SK-N-SH (cell line): Measurements from ENCODE around the gene CCS. TPM values are rescaled to one million over a fixed set of nuclear protein-coding genes. Genes with fewer than 3 reads are reported as not detected.

Source experiments
- CTCF ChIA-PET: fragments of 300-600, 350-600 bp; formaldehyde crosslinking; extraction: SDS; loops from one replicate; lab custom pipeline; 2021; lab: Yijun Ruan, JAX
- POLR2A ChIA-PET: fragments of 350-600 bp; sonication (Branson Sonifier 250); formaldehyde crosslinking; extraction: SDS; loops from one replicate; lab custom pipeline; 2020; ENCODE audit warnings: antibody characterized with exemption, inconsistent platforms; lab: Yijun Ruan, JAX
- DNase-seq: peaks from one replicate; pipeline ENCODE4 v3.0.0; 2012
- H2AFZ ChIP-seq: fragments of 200-600 bp; sonication (generic); 2 replicates; pipeline ENCODE4 v1.8.1; 2016; ENCODE audit warnings: antibody characterized with exemption, mild to moderate bottlenecking, low read depth
- H3F3A ChIP-seq: fragments of 200-600 bp; sonication (generic); replicated peaks from 2 replicates; pipeline ENCODE3; 2016; ENCODE audit warnings: antibody characterized with exemption, mild to moderate bottlenecking; ENCODE audit not compliant: insufficient read depth
- H3K27ac ChIP-seq, 2 experiments: fragments of 200-500 bp in 1 of 2; fragments of 200-600 bp in 1 of 2; sonication (Bioruptor generic) in 1 of 2; sonication (generic), shearing (Covaris generic) in 1 of 2; 2 replicates each; pipeline versions ENCODE4 v1.5.1 to v1.6.1; 2014 to 2016; ENCODE audit warnings: low read depth in 2 of 2, inconsistent platforms in 1 of 2, low read length in 1 of 2, mild to moderate bottlenecking in 1 of 2, mixed read lengths in 1 of 2
- H3K27me3 ChIP-seq: fragments of 200-600 bp; sonication (generic), shearing (Covaris generic); 2 replicates; pipeline ENCODE4 v1.6.1; 2016; ENCODE audit warnings: mixed run types; ENCODE audit not compliant: insufficient read depth
- H3K36me3 ChIP-seq, 2 experiments: fragments of 200-500 bp in 1 of 2; fragments of 200-600 bp in 1 of 2; sonication (Bioruptor generic) in 1 of 2; sonication (generic) in 1 of 2; replicated peaks in 1 of 2; 2 replicates each; pipeline versions ENCODE3 to v1.5.1; 2014 to 2016; ENCODE audit warnings: low read length in 1 of 2, mild to moderate bottlenecking in 1 of 2; ENCODE audit not compliant: insufficient read depth in 2 of 2, control insufficient read depth in 1 of 2
- H3K4me1 ChIP-seq, 2 experiments: fragments of 200-500 bp in 1 of 2; fragments of 200-600 bp in 1 of 2; sonication (Bioruptor generic) in 1 of 2; sonication (generic), shearing (Covaris generic) in 1 of 2; 2 replicates each; pipeline versions ENCODE4 v1.5.1 to v1.6.1; 2014 to 2016; ENCODE audit warnings: low read depth in 1 of 2, low read length in 1 of 2, mixed run types in 1 of 2; ENCODE audit not compliant: insufficient read depth in 2 of 2, control insufficient read depth in 1 of 2
- H3K4me2 ChIP-seq: fragments of 200-600 bp; sonication (generic), shearing (Covaris generic); 2 replicates; pipeline ENCODE4 v1.6.1; 2017; ENCODE audit warnings: mixed run types
- H3K4me3 ChIP-seq, 2 experiments: fragments of 200-500 bp in 1 of 2; fragments of 200-600 bp in 1 of 2; sonication (Bioruptor generic) in 1 of 2; sonication (generic), shearing (Covaris generic) in 1 of 2; 2 replicates each; pipeline versions ENCODE4 v1.5.1 to v1.8.1; 2014 to 2016; ENCODE audit warnings: low read depth in 2 of 2, inconsistent platforms in 1 of 2, low read length in 1 of 2, mild to moderate bottlenecking in 1 of 2, mixed read lengths in 1 of 2, moderate library complexity in 1 of 2
- H3K79me2 ChIP-seq: fragments of 200-600 bp; sonication (generic); 2 replicates; pipeline ENCODE4 v1.8.1; 2017; ENCODE audit warnings: mild to moderate bottlenecking; ENCODE audit not compliant: insufficient read depth
- H3K9ac ChIP-seq: fragments of 200-600 bp; sonication (generic); 2 replicates; pipeline ENCODE4 v1.6.1; 2017; ENCODE audit warnings: mixed run types
- H3K9me2 ChIP-seq: fragments of 200-600 bp; sonication (generic); 2 replicates; pipeline ENCODE4 v1.6.1; 2017; ENCODE audit warnings: mixed run types
- H3K9me3 ChIP-seq: fragments of 200-600 bp; sonication (generic); 2 replicates; pipeline ENCODE4 v1.6.1; 2017; ENCODE audit warnings: mixed run types, mild to moderate bottlenecking, moderate library complexity
- H4K20me1 ChIP-seq: fragments of 200-600 bp; sonication (generic); 2 replicates; pipeline ENCODE4 v1.6.1; 2017; ENCODE audit warnings: mild to moderate bottlenecking, mixed run types; ENCODE audit not compliant: insufficient read depth
- FOSL2 ChIP-seq: IDR thresholded peaks from 2 replicates; pipeline ENCODE4 v1.4.0; 2012; ENCODE audit warnings: low read depth, mild to moderate bottlenecking, moderate library complexity, borderline replicate concordance
- GATA2 ChIP-seq: sonication (generic); formaldehyde crosslinking; IDR thresholded peaks from 2 replicates; pipeline ENCODE4 v1.5.0; 2020; ENCODE audit warnings: mild to moderate bottlenecking, missing genetic modification reagents
- MAX ChIP-seq: IDR thresholded peaks from 2 replicates; pipeline ENCODE4 v1.4.0; 2012; ENCODE audit warnings: low read depth
- MEF2A ChIP-seq: IDR thresholded peaks from 2 replicates; pipeline ENCODE4 v1.4.0; 2012; ENCODE audit warnings: low read depth, borderline replicate concordance
- MXI1 ChIP-seq: IDR thresholded peaks from 2 replicates; pipeline ENCODE4 v1.6.1; 2012; ENCODE audit warnings: mild to moderate bottlenecking, low read depth, low read length, improper control_type of control experiment
- NFIC ChIP-seq: IDR thresholded peaks from 2 replicates; pipeline ENCODE4 v1.4.0; 2012; ENCODE audit warnings: borderline replicate concordance
- POLR2AphosphoS5 ChIP-seq: IDR thresholded peaks from 2 replicates; pipeline ENCODE4 v1.6.1; 2012; ENCODE audit warnings: low read depth, low read length
- RCOR1 ChIP-seq: fragments of 150-350 bp; IDR thresholded peaks from 2 replicates; pipeline ENCODE4 v1.6.1; 2017; ENCODE audit warnings: antibody characterized with exemption, low read length
- SIN3A ChIP-seq: IDR thresholded peaks from 2 replicates; pipeline ENCODE4 v1.6.1; 2012; ENCODE audit warnings: low read depth, mild to moderate bottlenecking, low read length, moderate library complexity, borderline replicate concordance
- SMC3 ChIP-seq: IDR thresholded peaks from 2 replicates; pipeline ENCODE4 v1.6.1; 2012; ENCODE audit warnings: low read depth, low read length, improper control_type of control experiment
- TAF1 ChIP-seq: IDR thresholded peaks from 2 replicates; pipeline ENCODE4 v1.6.1; 2012; ENCODE audit warnings: low read depth, mild to moderate bottlenecking, low read length, moderate library complexity, borderline replicate concordance
- TCF12 ChIP-seq: IDR thresholded peaks from 2 replicates; pipeline ENCODE4 v1.4.0; 2012
- TEAD4 ChIP-seq: IDR thresholded peaks from 2 replicates; pipeline ENCODE4 v1.4.0; 2012; ENCODE audit warnings: mild to moderate bottlenecking, borderline replicate concordance; ENCODE audit not compliant: insufficient read depth
- WGBS: methylation state at CpG from one replicate; pipeline ENCODE4 v1.1.6; 2017; ENCODE audit warnings: low lambda C conversion rate; 5-methylcytosine and 5-hydroxymethylcytosine counted together
- polyA plus RNA-seq, 3 experiments: library from polyadenylated mRNA; depleted of rRNA; stranded (reverse); fragments of >200 nt; gene quantifications; 2 replicates each; pipeline ENCODE4 v1.2.3, GENCODE V29; 2012
- TF ChIP-seq, protein P1 (sequence below): fragments of 150-350 bp; IDR thresholded peaks from 2 replicates; pipeline ENCODE4 v1.6.1; 2016; ENCODE audit warnings: mild to moderate bottlenecking, low read depth, low read length
- TF ChIP-seq, protein P2 (sequence below): IDR thresholded peaks from 2 replicates; pipeline ENCODE4 v1.4.0; 2012; ENCODE audit warnings: low read depth, borderline replicate concordance
- TF ChIP-seq, protein P3 (sequence below): fragments of 200-600 bp; sonication (generic); IDR thresholded peaks from 2 replicates; pipeline ENCODE4 v1.6.1; 2017; ENCODE audit warnings: antibody characterized with exemption, mild to moderate bottlenecking, moderate library complexity
- TF ChIP-seq, protein P4 (sequence below): fragments of 150-350 bp; IDR thresholded peaks from 2 replicates; pipeline ENCODE4 v1.6.1; 2017; ENCODE audit warnings: antibody characterized with exemption, low read length, low read depth, borderline replicate concordance

CCS gene
- polyA plus RNA-seq, 1 of the 3 experiments (the other 2 are of a cell fraction) = 56.1 TPM

- Histone ChIP-seq H3K79me2 (peaks cover 100% of the 10 kb centered on the region), H2AFZ (no peak overlapping the region), H3F3A (no peaks in the 10 kb centered on the region), H3K9me2 (no peaks in the 10 kb centered on the region), H3K4me3 (no peak overlapping the region), H3K9ac (no peak overlapping the region), H3K27me3 (no peaks in the 10 kb centered on the region), H3K36me3 (peaks cover 70 to 72% of the 10 kb centered on the region in 2 experiments), H3K4me2 (no peak overlapping the region), H4K20me1 (peaks cover 96% of the 10 kb centered on the region), H3K4me1 (no peaks in the 10 kb centered on the region; a peak in 1 of 4 replicates), H3K9me3 (no peaks in the 10 kb centered on the region), H3K27ac (no peak overlapping the region)
- ChIA-PET POLR2A (interaction anchor here (1.8 kb wide), 1 partner anchor 13 kb away, joined by 13 read pairs; the partner anchor contains the start of gene RBM4), CTCF (interaction anchor here (1.9 kb wide), 1 partner anchor 53 kb away, joined by 5 read pairs; the partner anchor contains the start of gene RBM4B)
- TF ChIP-seq SMC3 (no peak), POLR2AphosphoS5 (no peak), TCF12 (no peak), MXI1 (no peak), MEF2A (no peak), TAF1 (no peak), GATA2 (CRISPR knock-in tag) (no peak), SIN3A (no peak), NFIC (no peak), TEAD4 (no peak), FOSL2 (no peak), RCOR1 (no peak), MAX (no peak)
- TF ChIP-seq, protein P1, sequence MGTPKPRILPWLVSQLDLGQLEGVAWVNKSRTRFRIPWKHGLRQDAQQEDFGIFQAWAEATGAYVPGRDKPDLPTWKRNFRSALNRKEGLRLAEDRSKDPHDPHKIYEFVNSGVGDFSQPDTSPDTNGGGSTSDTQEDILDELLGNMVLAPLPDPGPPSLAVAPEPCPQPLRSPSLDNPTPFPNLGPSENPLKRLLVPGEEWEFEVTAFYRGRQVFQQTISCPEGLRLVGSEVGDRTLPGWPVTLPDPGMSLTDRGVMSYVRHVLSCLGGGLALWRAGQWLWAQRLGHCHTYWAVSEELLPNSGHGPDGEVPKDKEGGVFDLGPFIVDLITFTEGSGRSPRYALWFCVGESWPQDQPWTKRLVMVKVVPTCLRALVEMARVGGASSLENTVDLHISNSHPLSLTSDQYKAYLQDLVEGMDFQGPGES = no peak
- TF ChIP-seq, protein P2, sequence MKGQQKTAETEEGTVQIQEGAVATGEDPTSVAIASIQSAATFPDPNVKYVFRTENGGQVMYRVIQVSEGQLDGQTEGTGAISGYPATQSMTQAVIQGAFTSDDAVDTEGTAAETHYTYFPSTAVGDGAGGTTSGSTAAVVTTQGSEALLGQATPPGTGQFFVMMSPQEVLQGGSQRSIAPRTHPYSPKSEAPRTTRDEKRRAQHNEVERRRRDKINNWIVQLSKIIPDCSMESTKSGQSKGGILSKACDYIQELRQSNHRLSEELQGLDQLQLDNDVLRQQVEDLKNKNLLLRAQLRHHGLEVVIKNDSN = no peak
- TF ChIP-seq, protein P3, sequence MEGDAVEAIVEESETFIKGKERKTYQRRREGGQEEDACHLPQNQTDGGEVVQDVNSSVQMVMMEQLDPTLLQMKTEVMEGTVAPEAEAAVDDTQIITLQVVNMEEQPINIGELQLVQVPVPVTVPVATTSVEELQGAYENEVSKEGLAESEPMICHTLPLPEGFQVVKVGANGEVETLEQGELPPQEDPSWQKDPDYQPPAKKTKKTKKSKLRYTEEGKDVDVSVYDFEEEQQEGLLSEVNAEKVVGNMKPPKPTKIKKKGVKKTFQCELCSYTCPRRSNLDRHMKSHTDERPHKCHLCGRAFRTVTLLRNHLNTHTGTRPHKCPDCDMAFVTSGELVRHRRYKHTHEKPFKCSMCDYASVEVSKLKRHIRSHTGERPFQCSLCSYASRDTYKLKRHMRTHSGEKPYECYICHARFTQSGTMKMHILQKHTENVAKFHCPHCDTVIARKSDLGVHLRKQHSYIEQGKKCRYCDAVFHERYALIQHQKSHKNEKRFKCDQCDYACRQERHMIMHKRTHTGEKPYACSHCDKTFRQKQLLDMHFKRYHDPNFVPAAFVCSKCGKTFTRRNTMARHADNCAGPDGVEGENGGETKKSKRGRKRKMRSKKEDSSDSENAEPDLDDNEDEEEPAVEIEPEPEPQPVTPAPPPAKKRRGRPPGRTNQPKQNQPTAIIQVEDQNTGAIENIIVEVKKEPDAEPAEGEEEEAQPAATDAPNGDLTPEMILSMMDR = no peak
- TF ChIP-seq, protein P4, sequence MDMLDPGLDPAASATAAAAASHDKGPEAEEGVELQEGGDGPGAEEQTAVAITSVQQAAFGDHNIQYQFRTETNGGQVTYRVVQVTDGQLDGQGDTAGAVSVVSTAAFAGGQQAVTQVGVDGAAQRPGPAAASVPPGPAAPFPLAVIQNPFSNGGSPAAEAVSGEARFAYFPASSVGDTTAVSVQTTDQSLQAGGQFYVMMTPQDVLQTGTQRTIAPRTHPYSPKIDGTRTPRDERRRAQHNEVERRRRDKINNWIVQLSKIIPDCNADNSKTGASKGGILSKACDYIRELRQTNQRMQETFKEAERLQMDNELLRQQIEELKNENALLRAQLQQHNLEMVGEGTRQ = no peak
- no peak for DNase-seq
- WGBS = 96% methylated on average over 7 of the region's 9 CpGs
Observed at GRCh38 chr11:66625752-66626149, 32.8 kb downstream of the CCS start.
